CD8-positive, alpha-beta memory T cell (primary cell): ENCODE data around the gene KLHL26. TPM values are rescaled to one million over a fixed set of nuclear protein-coding genes. Genes with fewer than 3 reads are reported as not detected.

Source experiments
- CTCF ChIA-PET: fragments of 350-600 bp; sonication (Branson Sonifier 250); formaldehyde crosslinking; loops from one replicate; lab custom pipeline; 2021; ENCODE audit warnings: antibody characterized with exemption; lab: Charles Lee
- POLR2A ChIA-PET: fragments of 350-600 bp; sonication (Branson Sonifier 250); formaldehyde crosslinking; loops from one replicate; lab custom pipeline; 2021; ENCODE audit warnings: antibody characterized with exemption; lab: Charles Lee
- DNase-seq, 5 donors: peaks; one replicate each; pipeline versions ENCODE4 v3.0.0 to v3.0.0-alpha.2; 2020 to 2022; ENCODE audit warnings: mixed read lengths in 1 of 5
- H3K27ac ChIP-seq: one replicate; pipeline ENCODE4 v1.7.0; 2013; ENCODE audit warnings: low read depth, mild to moderate bottlenecking, low read length, moderate library complexity
- H3K27me3 ChIP-seq: 2 replicates; pipeline ENCODE4 v1.7.0; 2013; ENCODE audit warnings: low read length, mild to moderate bottlenecking; ENCODE audit not compliant: insufficient read depth, poor library complexity, severe bottlenecking
- H3K36me3 ChIP-seq: 2 replicates; pipeline ENCODE4 v1.7.0; 2013; ENCODE audit warnings: mild to moderate bottlenecking, low read length, moderate library complexity; ENCODE audit not compliant: insufficient read depth
- H3K4me1 ChIP-seq: 2 replicates; pipeline ENCODE4 v1.7.0; 2013; ENCODE audit warnings: mild to moderate bottlenecking, low read length, moderate library complexity; ENCODE audit not compliant: insufficient read depth
- H3K4me3 ChIP-seq: 2 replicates; pipeline ENCODE4 v1.7.0; 2013; ENCODE audit warnings: mild to moderate bottlenecking, low read length
- H3K9me3 ChIP-seq: 2 replicates; pipeline ENCODE4 v1.7.0; 2013; ENCODE audit warnings: mild to moderate bottlenecking, low read length
- H3K27ac Mint-ChIP-seq, 8 donors: one replicate each; pipeline ENCODE4 v1.8.0; 2020 to 2021; ENCODE audit warnings: mixed read lengths in 8 of 8, mild to moderate bottlenecking in 6 of 8, inconsistent platforms in 3 of 8, moderate library complexity in 3 of 8
- H3K27me3 Mint-ChIP-seq, 2 donors: one replicate each; pipeline ENCODE4 v1.8.0; 2020 to 2021; ENCODE audit warnings: mixed read lengths in 2 of 2, mild to moderate bottlenecking in 1 of 2, moderate library complexity in 1 of 2
- H3K36me3 Mint-ChIP-seq, 3 donors: one replicate each; pipeline ENCODE4 v1.8.0; 2020 to 2021; ENCODE audit warnings: mixed read lengths in 3 of 3, inconsistent platforms in 1 of 3, mild to moderate bottlenecking in 1 of 3
- H3K4me1 Mint-ChIP-seq, 3 donors: one replicate each; pipeline ENCODE4 v1.8.0; 2020 to 2021; ENCODE audit warnings: mixed read lengths in 3 of 3, inconsistent platforms in 1 of 3, mild to moderate bottlenecking in 1 of 3
- H3K4me3 Mint-ChIP-seq, 7 donors: one replicate each; pipeline ENCODE4 v1.8.0; 2020 to 2021; ENCODE audit warnings: mixed read lengths in 7 of 7, mild to moderate bottlenecking in 6 of 7, moderate library complexity in 4 of 7, inconsistent platforms in 2 of 7
- H3K9me3 Mint-ChIP-seq, 5 donors: one replicate each; pipeline ENCODE4 v1.8.0; 2020 to 2022; ENCODE audit warnings: mixed read lengths in 5 of 5, mild to moderate bottlenecking in 3 of 5, moderate library complexity in 2 of 5, inconsistent platforms in 1 of 5
- polyA plus RNA-seq: library from polyadenylated mRNA; unstranded; fragments of 300-500 nt; fragmentation: Illumina TruSeq; gene quantifications from one replicate; pipeline ENCODE4 v1.2.3, GENCODE V29; 2021
- total RNA-seq, 2 experiments: library from RNA; stranded (reverse); gene quantifications; one replicate each; pipeline ENCODE4 v1.2.3, GENCODE V29; 2021

The KLHL26 gene
- total and polyA plus RNA-seq, 3 experiments from 2014 or later, result 5.1 to 12.8 (median 12.4) TPM

DNA sequence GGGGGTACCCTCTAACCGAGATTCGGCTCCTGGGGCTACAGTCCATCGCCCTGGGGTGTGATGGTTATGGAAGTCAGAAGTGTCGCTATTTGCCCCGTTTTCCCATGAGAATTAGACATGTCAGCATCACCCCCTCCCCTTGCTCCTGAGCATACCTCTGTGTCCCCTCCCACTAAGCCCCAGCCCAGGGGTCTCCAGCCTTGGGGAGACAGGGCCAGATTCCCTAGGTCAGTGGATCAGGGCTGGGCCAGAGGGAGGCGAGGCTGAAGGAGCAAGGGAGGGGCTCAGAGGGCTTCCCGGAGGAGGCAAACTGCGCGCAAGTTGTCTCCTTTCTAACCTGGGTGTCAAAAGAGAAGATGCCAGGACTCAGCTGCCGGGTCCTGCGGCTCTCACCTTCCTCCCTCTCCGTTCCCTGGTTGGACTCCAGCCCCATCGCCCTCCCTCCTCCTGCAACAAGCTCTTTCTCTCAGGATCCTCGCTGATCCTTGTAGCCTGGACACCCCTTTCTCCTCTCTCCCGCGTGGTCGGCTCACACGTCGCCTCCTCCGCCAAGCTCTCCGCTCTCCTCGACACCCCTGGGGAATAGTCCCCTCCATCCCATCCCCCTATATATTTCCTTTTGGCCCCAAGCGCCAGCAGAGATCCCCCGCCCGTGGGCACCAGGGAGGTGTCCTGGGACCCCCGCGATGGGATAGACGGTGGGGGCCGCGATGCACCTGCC is 24.6 kb upstream of the KLHL26 start:
- Histone ChIP-seq H3K9me3 (no peaks in the 10 kb centered on the region), H3K4me1 (peaks cover 24% of the 10 kb centered on the region), H3K36me3 (no peaks in the 10 kb centered on the region), H3K27ac (no peak overlapping the region), H3K4me3 (peak overlapping the region; percentile 50), H3K27me3 (peaks cover 73% of the 10 kb centered on the region)
- Mint-ChIP-seq H3K9me3 (no peaks in the 10 kb centered on the region), H3K4me3 (peak overlapping the region; percentile 54 to 87 (median 80)), H3K27ac (peak overlapping the region in 3 of 8 donors; percentile 50 to 70 (median 66)), H3K27me3 (peaks cover 68 to 79% of the 10 kb centered on the region in 2 donors), H3K36me3 (peaks cover 0 to 1% (median 0%) of the 10 kb centered on the region in 3 donors), H3K4me1 (peaks cover 18 to 44% (median 20%) of the 10 kb centered on the region in 3 donors)
- CTCF ChIA-PET, result no interaction called here
- POLR2A ChIA-PET, result interaction anchor here (0.6 to 1.2 kb wide), 3 partner anchors 19 to 212 kb away, joined by 3 to 4 read pairs (median 4); partner anchors contain the start of gene REX1BD
- DNase-seq, result no peak

DNA sequence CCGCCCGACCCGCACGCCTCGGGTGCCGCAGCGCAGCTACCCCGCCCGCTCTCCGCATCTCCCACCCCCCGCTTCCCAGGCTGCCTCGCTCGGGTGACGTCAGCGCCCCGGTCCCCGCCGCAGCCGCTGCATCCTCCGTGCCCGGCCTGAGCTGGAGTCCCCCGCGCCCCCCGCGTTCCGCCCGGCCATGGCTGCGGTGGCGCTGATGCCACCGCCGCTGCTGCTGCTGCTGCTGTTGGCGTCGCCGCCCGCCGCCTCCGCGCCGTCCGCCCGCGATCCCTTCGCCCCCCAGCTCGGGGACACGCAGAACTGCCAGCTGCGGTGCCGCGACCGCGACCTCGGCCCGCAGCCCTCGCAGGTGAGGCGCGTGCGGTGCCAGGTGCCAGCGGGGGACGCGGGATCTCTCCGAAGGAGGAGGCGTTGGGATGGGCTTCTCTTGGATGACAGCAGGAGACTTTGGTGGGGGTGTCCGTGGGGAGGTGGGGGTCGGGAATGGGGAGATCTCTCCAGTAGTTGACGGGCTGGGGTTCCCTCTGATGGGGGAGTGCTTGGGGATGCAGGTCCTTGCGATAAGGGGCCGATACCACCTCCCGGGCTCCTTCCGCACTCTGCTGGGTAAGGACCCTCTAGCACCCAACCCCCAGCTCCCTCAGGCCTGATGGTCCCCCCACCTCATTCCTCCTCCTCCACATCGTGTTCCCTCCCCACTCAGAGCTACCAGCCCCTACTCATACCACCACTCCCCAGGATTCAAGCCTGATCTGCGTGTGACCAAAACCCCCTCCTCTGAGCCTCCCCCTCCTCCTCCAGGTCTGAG is 23.8 kb upstream of the KLHL26 start, which contains the start of gene TMEM59L:
TSS of gene TMEM59L (plus strand) at position 99 of the 817 bp plus-strand sequence. CDS start at position 188, 89 bp downstream.
- Mint-ChIP-seq H3K4me1 (peaks cover 17 to 36% (median 20%) of the 10 kb centered on the region in 3 donors), H3K36me3 (peaks cover 0 to 3% (median 1%) of the 10 kb centered on the region in 3 donors), H3K4me3 (peak within 1 kb of the TSS; percentile 54 to 87 (median 80)), H3K27ac (peak within 1 kb of the TSS in 3 of 8 donors; percentile 50 to 70 (median 66)), H3K27me3 (peaks cover 72 to 79% of the 10 kb centered on the region in 2 donors), H3K9me3 (no peaks in the 10 kb centered on the region)
- Histone ChIP-seq H3K36me3 (no peaks in the 10 kb centered on the region), H3K4me1 (peaks cover 20% of the 10 kb centered on the region), H3K27ac (no peak within 1 kb of the TSS), H3K27me3 (peaks cover 72% of the 10 kb centered on the region), H3K4me3 (peak within 1 kb of the TSS; percentile 50), H3K9me3 (no peaks in the 10 kb centered on the region)
- ChIA-PET POLR2A (interaction anchor here (0.6 to 1.2 kb wide), 3 partner anchors 20 to 211 kb away, joined by 3 to 4 read pairs (median 4); partner anchors contain the start of gene REX1BD), CTCF (interaction anchor here (0.6 kb wide), 1 partner anchor 151 kb away, joined by 3 read pairs; no protein-coding TSS in a partner anchor)
- peak; percentile 27 to 71 (median 47) for DNase-seq

DNA sequence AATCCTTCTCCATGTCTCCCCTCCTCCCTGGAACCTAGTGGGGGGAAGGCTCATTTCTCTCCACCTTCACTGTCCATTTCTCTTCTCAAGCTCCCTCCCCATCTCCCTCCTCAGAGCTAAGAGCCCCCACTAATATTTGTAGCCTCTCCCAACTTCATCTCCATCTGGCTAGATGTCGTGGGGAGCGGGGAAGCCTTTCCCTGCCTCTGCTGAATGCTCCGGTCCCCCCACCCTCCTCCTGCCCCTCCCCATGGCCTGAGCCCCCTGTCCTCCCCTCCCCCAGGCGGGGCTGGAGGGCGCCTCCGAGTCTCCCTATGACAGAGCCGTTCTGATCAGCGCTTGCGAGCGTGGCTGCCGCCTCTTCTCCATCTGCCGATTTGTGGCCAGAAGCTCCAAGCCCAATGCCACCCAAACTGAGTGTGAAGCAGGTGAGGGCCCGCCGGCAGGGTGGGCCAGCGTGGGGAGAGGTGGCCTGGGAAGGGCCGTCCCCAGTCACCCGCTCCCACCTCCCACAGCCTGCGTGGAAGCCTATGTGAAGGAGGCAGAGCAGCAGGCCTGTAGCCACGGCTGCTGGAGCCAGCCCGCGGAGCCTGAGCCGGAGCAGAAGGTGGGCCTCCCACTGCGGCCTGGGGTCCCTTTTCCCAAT is 23.1 kb upstream of the KLHL26 start:
- no peaks in the 10 kb centered on the region for H3K9me3 Mint-ChIP-seq
- CTCF ChIA-PET, result interaction anchor here (0.6 kb wide), 1 partner anchor 151 kb away, joined by 3 read pairs; no protein-coding TSS in a partner anchor
- peaks cover 20% of the 10 kb centered on the region for H3K4me1 ChIP-seq
- POLR2A ChIA-PET, result interaction anchor here (0.6 kb wide), 1 partner anchor 131 kb away, joined by 3 read pairs; no protein-coding TSS in a partner anchor
- peaks cover 15 to 31% (median 18%) of the 10 kb centered on the region in 3 donors for H3K4me1 Mint-ChIP-seq
- H3K4me3 ChIP-seq, result no peak overlapping the region
- H3K36me3 Mint-ChIP-seq, result peaks cover 0 to 3% (median 1%) of the 10 kb centered on the region in 3 donors
- H3K4me3 Mint-ChIP-seq, result peak overlapping the region; percentile 38 to 82 (median 57)
- peak overlapping the region in 2 of 8 donors; percentile 19 to 47 for H3K27ac Mint-ChIP-seq
- H3K9me3 ChIP-seq, result no peaks in the 10 kb centered on the region
- H3K27ac ChIP-seq, result no peak overlapping the region
- DNase-seq, result no peak
- peaks cover 66 to 76% of the 10 kb centered on the region in 2 donors for H3K27me3 Mint-ChIP-seq
- H3K27me3 ChIP-seq, result peaks cover 65% of the 10 kb centered on the region
- H3K36me3 ChIP-seq, result no peaks in the 10 kb centered on the region

DNA sequence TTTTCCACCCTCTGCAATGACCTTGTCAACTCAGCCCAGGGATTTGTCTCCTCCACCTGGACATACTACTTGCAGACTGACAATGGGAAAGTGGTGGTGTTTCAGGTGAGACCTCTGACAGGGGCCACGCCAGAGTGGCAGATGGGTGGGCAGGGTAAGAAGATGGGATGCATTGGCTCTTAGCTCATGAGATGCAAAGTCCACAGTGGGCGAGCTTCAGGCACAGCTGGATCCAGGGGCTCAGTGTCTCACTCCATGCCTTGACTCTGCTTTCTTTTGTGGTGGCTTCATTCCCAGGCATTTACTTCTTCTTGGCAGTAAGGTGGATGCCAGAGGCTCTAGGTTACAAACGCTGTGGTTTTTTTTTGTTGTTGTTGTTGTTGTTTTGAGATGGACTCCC is 20.8 kb upstream of the KLHL26 start:
- Histone ChIP-seq H3K27me3 (peaks cover 44% of the 10 kb centered on the region), H3K4me3 (no peak overlapping the region), H3K9me3 (no peaks in the 10 kb centered on the region), H3K36me3 (no peaks in the 10 kb centered on the region), H3K4me1 (peaks cover 18% of the 10 kb centered on the region), H3K27ac (no peak overlapping the region)
- no peak overlapping the region for H3K4me3 Mint-ChIP-seq
- peaks cover 12 to 26% (median 14%) of the 10 kb centered on the region in 3 donors for H3K4me1 Mint-ChIP-seq
- H3K9me3 Mint-ChIP-seq, result no peaks in the 10 kb centered on the region
- peaks cover 0 to 3% (median 1%) of the 10 kb centered on the region in 3 donors for H3K36me3 Mint-ChIP-seq
- DNase-seq, result no peak
- CTCF ChIA-PET, result no interaction called here
- H3K27me3 Mint-ChIP-seq, result peaks cover 47 to 61% of the 10 kb centered on the region in 2 donors
- POLR2A ChIA-PET, result no interaction called here
- no peak overlapping the region for H3K27ac Mint-ChIP-seq

GRCh38 chr19:18617562-18617961 is 19.3 kb upstream of the KLHL26 start:
- Mint-ChIP-seq H3K4me1 (peaks cover 4 to 14% (median 4%) of the 10 kb centered on the region in 3 donors), H3K4me3 (no peak overlapping the region), H3K36me3 (peaks cover 0 to 3% (median 0%) of the 10 kb centered on the region in 3 donors), H3K27me3 (peaks cover 35 to 50% of the 10 kb centered on the region in 2 donors), H3K27ac (no peak overlapping the region), H3K9me3 (no peaks in the 10 kb centered on the region)
- ChIA-PET CTCF (no interaction called here), POLR2A (no interaction called here)
- Histone ChIP-seq H3K4me1 (peaks cover 6% of the 10 kb centered on the region), H3K36me3 (no peaks in the 10 kb centered on the region), H3K4me3 (no peak overlapping the region), H3K27me3 (peaks cover 31% of the 10 kb centered on the region), H3K9me3 (no peaks in the 10 kb centered on the region), H3K27ac (no peak overlapping the region)
- no peak for DNase-seq

DNA sequence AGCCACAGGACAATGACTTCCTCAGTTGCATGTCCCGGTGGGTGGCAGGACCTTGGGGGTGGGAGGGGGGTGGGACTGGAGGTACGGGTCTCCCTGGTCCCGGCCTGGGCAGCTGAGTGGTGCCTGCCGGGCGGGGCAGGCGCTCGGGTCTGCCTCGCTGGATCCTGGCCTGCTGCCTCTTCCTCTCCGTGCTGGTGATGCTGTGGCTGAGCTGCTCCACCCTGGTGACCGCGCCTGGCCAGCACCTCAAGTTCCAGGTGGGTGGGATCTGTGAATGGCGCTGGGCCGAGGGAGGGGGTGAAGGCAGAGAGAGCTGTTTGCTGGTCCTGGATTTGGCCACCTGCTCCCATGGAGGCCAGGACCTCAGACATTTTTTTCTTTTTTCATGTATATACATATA is 18.6 kb upstream of the KLHL26 start:
- peaks cover 31 to 48% of the 10 kb centered on the region in 2 donors for H3K27me3 Mint-ChIP-seq
- ChIA-PET CTCF (no interaction called here), POLR2A (no interaction called here)
- H3K27ac Mint-ChIP-seq, result no peak overlapping the region
- peaks cover 1 to 11% (median 4%) of the 10 kb centered on the region in 3 donors for H3K4me1 Mint-ChIP-seq
- H3K9me3 Mint-ChIP-seq, result no peaks in the 10 kb centered on the region
- H3K36me3 ChIP-seq, result no peaks in the 10 kb centered on the region
- no peak for DNase-seq
- H3K4me3 Mint-ChIP-seq, result no peak overlapping the region
- peaks cover 0 to 3% (median 0%) of the 10 kb centered on the region in 3 donors for H3K36me3 Mint-ChIP-seq
- no peaks in the 10 kb centered on the region for H3K9me3 ChIP-seq
- H3K27ac ChIP-seq, result no peak overlapping the region
- H3K4me3 ChIP-seq, result no peak overlapping the region
- peaks cover 24% of the 10 kb centered on the region for H3K27me3 ChIP-seq
- peaks cover 2% of the 10 kb centered on the region for H3K4me1 ChIP-seq

- H3K36me3 ChIP-seq, result no peaks in the 10 kb centered on the region
- H3K27me3 ChIP-seq, result peaks cover 8% of the 10 kb centered on the region
- H3K36me3 Mint-ChIP-seq, result peaks cover 0 to 3% (median 0%) of the 10 kb centered on the region in 3 donors
- no peak overlapping the region for H3K27ac ChIP-seq
- no peak overlapping the region for H3K27ac Mint-ChIP-seq
- H3K9me3 ChIP-seq, result no peaks in the 10 kb centered on the region
- H3K4me3 Mint-ChIP-seq, result no peak overlapping the region
- DNase-seq, result no peak
- H3K4me1 Mint-ChIP-seq, result no peaks in the 10 kb centered on the region
- no peaks in the 10 kb centered on the region for H3K9me3 Mint-ChIP-seq
- no peaks in the 10 kb centered on the region for H3K4me1 ChIP-seq
- H3K27me3 Mint-ChIP-seq, result peaks cover 13 to 28% of the 10 kb centered on the region in 2 donors
- CTCF ChIA-PET, result no interaction called here
- POLR2A ChIA-PET, result no interaction called here
- no peak overlapping the region for H3K4me3 ChIP-seq
Measured at GRCh38 chr19:18620311-18620710, 16.5 kb upstream of the KLHL26 start.
